H1 (cell line): ENCODE measurements around the gene BAIAP2L2. TPM values are rescaled to one million over a fixed set of nuclear protein-coding genes. Genes with fewer than 3 reads are reported as not detected.

ENCODE experiments used
- CTCF ChIA-PET: fragments of 300-600 bp; sonication (Branson Sonifier 250); formaldehyde crosslinking; loops from one replicate; lab custom pipeline; 2021; ENCODE audit not compliant: partially characterized antibody; lab: Charles Lee
- POLR2A ChIA-PET: fragments of 300-600 bp; sonication (Branson Sonifier 250); formaldehyde crosslinking; loops from one replicate; lab custom pipeline; 2021; ENCODE audit warnings: inconsistent platforms; ENCODE audit not compliant: partially characterized antibody; lab: Charles Lee
- DNase-seq, 2 experiments: peaks; one replicate each; pipeline versions ENCODE4 v3.0.0 to v3.0.0-alpha.2; 2010 to 2022; ENCODE audit warnings: low spot score in 2 of 2, low read depth in 1 of 2, mixed read lengths in 1 of 2
- FAIRE-seq: peaks from 2 replicates; lab custom pipeline; 2011; peaks lifted over from hg19 to GRCh38; lab: Jason Lieb, UNC
- H2AFZ ChIP-seq: 2 replicates; pipeline ENCODE4 v1.8.1; 2012; ENCODE audit warnings: low read length, inconsistent platforms
- H2AK5ac ChIP-seq: 2 replicates; pipeline ENCODE4 v1.6.1; 2013; ENCODE audit warnings: low read depth, low read length
- H2BK120ac ChIP-seq: replicated peaks from 2 replicates; pipeline ENCODE3; 2013; ENCODE audit warnings: low read depth, low read length, inconsistent platforms
- H2BK12ac ChIP-seq: 2 replicates; pipeline ENCODE4 v1.6.1; 2013; ENCODE audit warnings: low read depth, low read length
- H2BK15ac ChIP-seq: 2 replicates; pipeline ENCODE4 v1.6.1; 2013; ENCODE audit warnings: low read length
- H2BK20ac ChIP-seq: 2 replicates; pipeline ENCODE4 v1.6.1; 2013; ENCODE audit warnings: low read length
- H2BK5ac ChIP-seq: 2 replicates; pipeline ENCODE4 v1.6.1; 2013; ENCODE audit warnings: low read depth, low read length
- H3K14ac ChIP-seq: 2 replicates; pipeline ENCODE4 v1.6.1; 2013; ENCODE audit warnings: inconsistent platforms; ENCODE audit not compliant: insufficient read length
- H3K18ac ChIP-seq: 2 replicates; pipeline ENCODE4 v1.6.1; 2013; ENCODE audit warnings: low read length; ENCODE audit errors: extremely low read depth
- H3K23ac ChIP-seq: 2 replicates; pipeline ENCODE4 v1.6.1; 2013; ENCODE audit warnings: inconsistent platforms; ENCODE audit not compliant: insufficient read length
- H3K23me2 ChIP-seq: 2 replicates; pipeline ENCODE4 v1.6.1; 2013; ENCODE audit warnings: low read depth, low read length
- H3K27ac ChIP-seq: 2 replicates; pipeline ENCODE4 v1.6.1; 2011; ENCODE audit warnings: low read depth, low read length, inconsistent platforms
- H3K27me3 ChIP-seq, 4 experiments: replicated peaks in 1 of 4; 1 replicate in 1 of 4; 2 replicates in 3 of 4; pipeline versions ENCODE4 v1.6.1 to v1.8.1; 2011 to 2013; ENCODE audit warnings: low read length in 3 of 4, mild to moderate bottlenecking in 3 of 4, inconsistent platforms in 2 of 4, mixed read lengths in 2 of 4, moderate library complexity in 1 of 4; ENCODE audit not compliant: control insufficient read depth in 3 of 4, insufficient read depth in 3 of 4; ENCODE audit errors: extremely low read depth in 1 of 4
- H3K36me3 ChIP-seq, 4 experiments: 2 replicates each; pipeline versions ENCODE4 v1.6.1 to v1.8.1; 2011 to 2013; ENCODE audit warnings: mild to moderate bottlenecking in 4 of 4, low read length in 3 of 4, moderate library complexity in 2 of 4, control low read depth in 1 of 4, inconsistent platforms in 1 of 4; ENCODE audit not compliant: insufficient read depth in 4 of 4, control insufficient read depth in 2 of 4
- H3K4ac ChIP-seq: replicated peaks from 2 replicates; pipeline ENCODE3; 2013; ENCODE audit warnings: low read length, low read depth, mixed read lengths, inconsistent platforms; ENCODE audit not compliant: insufficient read length
- H3K4me1 ChIP-seq, 4 experiments: replicated peaks in 1 of 4; 1 replicate in 1 of 4; 2 replicates in 3 of 4; pipeline versions ENCODE4 v1.6.1 to v1.8.1; 2011 to 2013; ENCODE audit warnings: low read length in 3 of 4, inconsistent platforms in 2 of 4, mixed read lengths in 1 of 4; ENCODE audit not compliant: insufficient read depth in 4 of 4, control insufficient read depth in 3 of 4
- H3K4me2 ChIP-seq, 2 experiments: 2 replicates each; pipeline versions ENCODE4 v1.6.1 to v1.8.1; 2011 to 2013; ENCODE audit warnings: low read depth in 2 of 2, low read length in 2 of 2, control low read depth in 1 of 2, inconsistent platforms in 1 of 2, mild to moderate bottlenecking in 1 of 2; ENCODE audit not compliant: insufficient read depth in 1 of 2
- H3K4me3 ChIP-seq, 4 experiments: fragments of 200-600, 300-600 bp in 1 of 4; sonication (generic), shearing (Covaris generic), sonication (Bioruptor Twin) in 1 of 4; 2 replicates each; pipeline versions ENCODE4 v1.5.1 to v1.8.1; 2011 to 2016; ENCODE audit warnings: low read length in 4 of 4, low read depth in 3 of 4, control low read depth in 2 of 4, inconsistent platforms in 2 of 4, mild to moderate bottlenecking in 2 of 4, mixed read lengths in 1 of 4, moderate library complexity in 1 of 4; ENCODE audit not compliant: insufficient read depth in 2 of 4; ENCODE audit errors: extremely low read depth in 1 of 4
- H3K56ac ChIP-seq: replicated peaks from 2 replicates; pipeline ENCODE3; 2013; ENCODE audit warnings: low read depth, mild to moderate bottlenecking, mixed read lengths, low read length, inconsistent platforms; ENCODE audit not compliant: insufficient read length
- H3K79me1 ChIP-seq: 2 replicates; pipeline ENCODE4 v1.6.1; 2013; ENCODE audit warnings: low read depth, low read length, control low read depth
- H3K79me2 ChIP-seq, 2 experiments: 2 replicates each; pipeline versions ENCODE4 v1.6.1 to v1.8.1; 2012 to 2013; ENCODE audit warnings: low read length in 2 of 2, mild to moderate bottlenecking in 2 of 2, inconsistent platforms in 1 of 2; ENCODE audit not compliant: insufficient read depth in 2 of 2, control insufficient read depth in 1 of 2
- H3K9ac ChIP-seq, 4 experiments: replicated peaks in 1 of 4; 1 replicate in 1 of 4; 2 replicates in 3 of 4; pipeline versions ENCODE4 v1.6.1 to v1.8.1; 2011 to 2013; ENCODE audit warnings: low read depth in 3 of 4, low read length in 3 of 4, control low read depth in 2 of 4, mild to moderate bottlenecking in 2 of 4, moderate library complexity in 2 of 4, inconsistent platforms in 1 of 4; ENCODE audit errors: extremely low read depth in 1 of 4
- H3K9me3 ChIP-seq, 2 experiments: 2 replicates each; pipeline versions ENCODE4 v1.6.1 to v1.8.1; 2012 to 2013; ENCODE audit warnings: mild to moderate bottlenecking in 2 of 2, moderate library complexity in 2 of 2, control low read depth in 1 of 2, inconsistent platforms in 1 of 2, low read depth in 1 of 2, low read length in 1 of 2, mixed read lengths in 1 of 2; ENCODE audit not compliant: insufficient read depth in 2 of 2
- H4K20me1 ChIP-seq, 2 experiments: replicated peaks in 1 of 2; 2 replicates each; pipeline versions ENCODE3 to v1.8.1; 2011 to 2013; ENCODE audit warnings: inconsistent platforms in 2 of 2, low read length in 2 of 2, mild to moderate bottlenecking in 1 of 2; ENCODE audit not compliant: insufficient read depth in 2 of 2, control insufficient read depth in 1 of 2
- H4K5ac ChIP-seq: 2 replicates; pipeline ENCODE4 v1.6.1; 2013; ENCODE audit warnings: low read length, low read depth, mixed read lengths, inconsistent platforms; ENCODE audit not compliant: insufficient read length
- H4K8ac ChIP-seq: 2 replicates; pipeline ENCODE4 v1.8.0; 2013; ENCODE audit warnings: mild to moderate bottlenecking, moderate library complexity, low read length, inconsistent platforms; ENCODE audit not compliant: insufficient read depth; ENCODE audit errors: extremely low read depth
- H4K91ac ChIP-seq: replicated peaks from 2 replicates; pipeline ENCODE3; 2013; ENCODE audit warnings: low read length, mixed read lengths, inconsistent platforms; ENCODE audit not compliant: insufficient read length
- RAD21 ChIP-seq, 2 experiments: IDR thresholded peaks in 1 of 2; conservative IDR thresholded peaks in 1 of 2; 2 replicates each; pipeline ENCODE4 v1.6.1; 2011; ENCODE audit warnings: low read depth in 2 of 2, low read length in 2 of 2, improper control_type of control experiment in 1 of 2, inconsistent platforms in 1 of 2, mild to moderate bottlenecking in 1 of 2, moderate library complexity in 1 of 2
- ZNF274 ChIP-seq: IDR thresholded peaks from 2 replicates; pipeline ENCODE4 v1.7.0; 2012; ENCODE audit warnings: low read length, borderline replicate concordance; ENCODE audit errors: extremely low read depth
- WGBS, 2 experiments: shearing (Covaris generic) in 1 of 2; methylation state at CpG; one replicate each; pipeline versions ENCODE4 v1.1.6 to v1.1.7; 2013 to 2015; ENCODE audit warnings: low lambda C conversion rate in 2 of 2, mixed read lengths in 2 of 2, inconsistent platforms in 1 of 2, low coverage in 1 of 2, missing lambda C conversion rate in 1 of 2; ENCODE audit not compliant: insufficient replicate concordance in 2 of 2, insufficient coverage in 1 of 2, insufficient read length in 1 of 2; ENCODE audit errors: extremely low coverage in 1 of 2, missing lambda C conversion rate in 1 of 2; 5-methylcytosine and 5-hydroxymethylcytosine counted together
- polyA plus RNA-seq, 7 experiments: library from polyadenylated mRNA; depleted of rRNA in 3 of 7; stranded (reverse) in 5 of 7; unstranded in 2 of 7; fragments of >200 nt in 5 of 7; fragments of 200-250 nt in 2 of 7; gene quantifications; 1 replicate in 5 of 7; 2 replicates in 1 of 7; 4 replicates in 1 of 7; pipeline versions ENCODE4 v1.2.1 to v1.2.3, GENCODE V29; 2011 to 2013; ENCODE audit warnings: missing spikeins in 2 of 7, mixed read lengths in 2 of 7
- total RNA-seq: library from RNA; stranded (reverse); fragmentation: NEBNext Ultra II Directional; extraction: Animal tissue kit (Norgen Biotek cat#: 25700); gene quantifications from 2 replicates; pipeline ENCODE4 v1.2.1, GENCODE V29; 2021
- TF ChIP-seq, protein P1 (sequence below), 3 experiments: IDR thresholded peaks; 1 replicate in 2 of 3; 2 replicates in 1 of 3; pipeline versions ENCODE4 v1.5.1 to v1.6.1; 2011; ENCODE audit warnings: low read length in 3 of 3, mild to moderate bottlenecking in 3 of 3, inconsistent platforms in 2 of 3, low read depth in 1 of 3, moderate library complexity in 1 of 3; ENCODE audit not compliant: insufficient read depth in 1 of 3; ENCODE audit errors: control extremely low read depth in 1 of 3

BAIAP2L2 gene
- total and polyA plus RNA-seq, 2 of the 8 experiments (the other 6 are each of a cell fraction or from before 2014, with no cell fraction given), result 5.4 to 10.0 TPM

- ChIA-PET CTCF (interaction anchor here (1.1 to 10.9 kb wide), 16 partner anchors 8 to 648 kb away, joined by 3 to 184 read pairs (median 8); partner anchors contain the start of genes C22orf23, POLR2F and SOX10), POLR2A (interaction anchor here (1.1 to 1.4 kb wide), 2 partner anchors 11 to 17 kb away, joined by 4 to 5 read pairs; no protein-coding TSS in a partner anchor)
- H3K18ac ChIP-seq, result no peak overlapping the region
- WGBS, 2 experiments, result 73% methylated on average over 8 of the region's 8 CpGs; no CpG with 5 or more reads in 1 of the 2 experiments
- no peak overlapping the region for H2BK15ac ChIP-seq
- no peaks in the 10 kb centered on the region for H4K20me1 ChIP-seq
- no peak for FAIRE-seq
- no peak overlapping the region for H3K56ac ChIP-seq
- no peak overlapping the region for H2AFZ ChIP-seq
- H3K23ac ChIP-seq, result no peak overlapping the region
- H3K14ac ChIP-seq, result no peak overlapping the region
- H3K27ac ChIP-seq, result no peak overlapping the region
- peaks cover 0 to 11% (median 4%) of the 10 kb centered on the region in 4 experiments; a peak in 4 of 7 replicates for H3K4me1 ChIP-seq
- no peak overlapping the region for H2AK5ac ChIP-seq
- no peak overlapping the region for H2BK120ac ChIP-seq
- TF ChIP-seq, protein P1, sequence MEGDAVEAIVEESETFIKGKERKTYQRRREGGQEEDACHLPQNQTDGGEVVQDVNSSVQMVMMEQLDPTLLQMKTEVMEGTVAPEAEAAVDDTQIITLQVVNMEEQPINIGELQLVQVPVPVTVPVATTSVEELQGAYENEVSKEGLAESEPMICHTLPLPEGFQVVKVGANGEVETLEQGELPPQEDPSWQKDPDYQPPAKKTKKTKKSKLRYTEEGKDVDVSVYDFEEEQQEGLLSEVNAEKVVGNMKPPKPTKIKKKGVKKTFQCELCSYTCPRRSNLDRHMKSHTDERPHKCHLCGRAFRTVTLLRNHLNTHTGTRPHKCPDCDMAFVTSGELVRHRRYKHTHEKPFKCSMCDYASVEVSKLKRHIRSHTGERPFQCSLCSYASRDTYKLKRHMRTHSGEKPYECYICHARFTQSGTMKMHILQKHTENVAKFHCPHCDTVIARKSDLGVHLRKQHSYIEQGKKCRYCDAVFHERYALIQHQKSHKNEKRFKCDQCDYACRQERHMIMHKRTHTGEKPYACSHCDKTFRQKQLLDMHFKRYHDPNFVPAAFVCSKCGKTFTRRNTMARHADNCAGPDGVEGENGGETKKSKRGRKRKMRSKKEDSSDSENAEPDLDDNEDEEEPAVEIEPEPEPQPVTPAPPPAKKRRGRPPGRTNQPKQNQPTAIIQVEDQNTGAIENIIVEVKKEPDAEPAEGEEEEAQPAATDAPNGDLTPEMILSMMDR (IDR thresholded peaks at IDR 0.05; ENCODE audit: control extremely low read depth in 1 of 3, insufficient read depth in 1 of 3, low read depth in 1 of 3, low read length in 3 of 3), result peak in 2 of 3 experiments; percentile 27 to 37; a peak in 2 of 4 replicates
- TF ChIP-seq ZNF274 (no peak), RAD21 (IDR thresholded peaks at IDR 0.05 in 1 of 2, conservative IDR thresholded peaks at IDR 0.05 in 1 of 2; ENCODE audit: low read depth in 2 of 2, low read length in 2 of 2) (peak in 1 of 2 experiments; percentile 23; a peak in 1 of 4 replicates)
- no peaks in the 10 kb centered on the region; a peak in 1 of 7 replicates for H3K27me3 ChIP-seq
- no peak overlapping the region for H2BK12ac ChIP-seq
- no peak overlapping the region for H3K4ac ChIP-seq
- H3K4me2 ChIP-seq, result no peak overlapping the region
- no peak overlapping the region for H4K8ac ChIP-seq
- H3K36me3 ChIP-seq, result no peaks in the 10 kb centered on the region
- no peaks in the 10 kb centered on the region for H3K23me2 ChIP-seq
- no peaks in the 10 kb centered on the region; the same call in 1 of the 2 replicates for H3K79me1 ChIP-seq
- H2BK5ac ChIP-seq, result no peak overlapping the region
- DNase-seq, result no peak
- no peak overlapping the region for H2BK20ac ChIP-seq
- H3K9me3 ChIP-seq, result no peaks in the 10 kb centered on the region
- H3K4me3 ChIP-seq, result no peak overlapping the region
- H4K5ac ChIP-seq, result no peak overlapping the region
- no peak overlapping the region for H3K9ac ChIP-seq
- H4K91ac ChIP-seq, result no peak overlapping the region
- no peaks in the 10 kb centered on the region for H3K79me2 ChIP-seq
These were observed 59.2 kb downstream of the BAIAP2L2 start for GRCh38 chr22:38051261-38051660.
